ENCODE measurements around the gene CRIP3. TPM values are rescaled to one million over a fixed set of nuclear protein-coding genes. Genes with fewer than 3 reads are reported as not detected.
A peak's percentile ranks its signal among the peaks of the same experiment; 100 is the strongest.

The CRIP3 gene
- total RNA-seq, 2 donors from 2014 or later: 1.5 TPM; not detected in 1

GRCh38 chr6:43310624-43311023 is 2.0 kb upstream of the CRIP3 start:
- no peak overlapping the region for H3K27ac ChIP-seq
- no peak for DNase-seq (ENCODE audit: low spot score)
- peaks cover 0 to 12% of the 10 kb centered on the region in 2 donors for H3K4me1 ChIP-seq
- H3K36me3 ChIP-seq: no peaks in the 10 kb centered on the region
- H3K9me3 ChIP-seq: no peaks in the 10 kb centered on the region
- TF ChIP-seq, protein P1, sequence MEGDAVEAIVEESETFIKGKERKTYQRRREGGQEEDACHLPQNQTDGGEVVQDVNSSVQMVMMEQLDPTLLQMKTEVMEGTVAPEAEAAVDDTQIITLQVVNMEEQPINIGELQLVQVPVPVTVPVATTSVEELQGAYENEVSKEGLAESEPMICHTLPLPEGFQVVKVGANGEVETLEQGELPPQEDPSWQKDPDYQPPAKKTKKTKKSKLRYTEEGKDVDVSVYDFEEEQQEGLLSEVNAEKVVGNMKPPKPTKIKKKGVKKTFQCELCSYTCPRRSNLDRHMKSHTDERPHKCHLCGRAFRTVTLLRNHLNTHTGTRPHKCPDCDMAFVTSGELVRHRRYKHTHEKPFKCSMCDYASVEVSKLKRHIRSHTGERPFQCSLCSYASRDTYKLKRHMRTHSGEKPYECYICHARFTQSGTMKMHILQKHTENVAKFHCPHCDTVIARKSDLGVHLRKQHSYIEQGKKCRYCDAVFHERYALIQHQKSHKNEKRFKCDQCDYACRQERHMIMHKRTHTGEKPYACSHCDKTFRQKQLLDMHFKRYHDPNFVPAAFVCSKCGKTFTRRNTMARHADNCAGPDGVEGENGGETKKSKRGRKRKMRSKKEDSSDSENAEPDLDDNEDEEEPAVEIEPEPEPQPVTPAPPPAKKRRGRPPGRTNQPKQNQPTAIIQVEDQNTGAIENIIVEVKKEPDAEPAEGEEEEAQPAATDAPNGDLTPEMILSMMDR (IDR thresholded peaks at IDR 0.05): no peak
- no peak overlapping the region for H3K4me3 ChIP-seq
- H3K27me3 ChIP-seq: no peaks in the 10 kb centered on the region

GRCh38 chr6:43310134-43310533 is 1.5 kb upstream of the CRIP3 start:
- no peak overlapping the region for H3K27ac ChIP-seq
- TF ChIP-seq, protein P1 (IDR thresholded peaks at IDR 0.05): no peak
- H3K9me3 ChIP-seq: no peaks in the 10 kb centered on the region
- no peak for DNase-seq (ENCODE audit: low spot score)
- H3K36me3 ChIP-seq: no peaks in the 10 kb centered on the region
- no peaks in the 10 kb centered on the region for H3K27me3 ChIP-seq
- peaks cover 0 to 12% of the 10 kb centered on the region in 2 donors for H3K4me1 ChIP-seq
- no peak overlapping the region for H3K4me3 ChIP-seq

- no peaks in the 10 kb centered on the region for H3K36me3 ChIP-seq
- H3K27me3 ChIP-seq: no peaks in the 10 kb centered on the region
- no peak for DNase-seq (ENCODE audit: low spot score)
- no peak overlapping the region for H3K27ac ChIP-seq
- H3K4me1 ChIP-seq: peaks cover 0 to 12% of the 10 kb centered on the region in 2 donors
- TF ChIP-seq, protein P1 (IDR thresholded peaks at IDR 0.05): no peak
- H3K9me3 ChIP-seq: no peaks in the 10 kb centered on the region
- H3K4me3 ChIP-seq: peak overlapping the region; percentile 22 to 43
Measured at GRCh38 chr6:43308990-43309477, 408 bp upstream of the CRIP3 start.

DNA sequence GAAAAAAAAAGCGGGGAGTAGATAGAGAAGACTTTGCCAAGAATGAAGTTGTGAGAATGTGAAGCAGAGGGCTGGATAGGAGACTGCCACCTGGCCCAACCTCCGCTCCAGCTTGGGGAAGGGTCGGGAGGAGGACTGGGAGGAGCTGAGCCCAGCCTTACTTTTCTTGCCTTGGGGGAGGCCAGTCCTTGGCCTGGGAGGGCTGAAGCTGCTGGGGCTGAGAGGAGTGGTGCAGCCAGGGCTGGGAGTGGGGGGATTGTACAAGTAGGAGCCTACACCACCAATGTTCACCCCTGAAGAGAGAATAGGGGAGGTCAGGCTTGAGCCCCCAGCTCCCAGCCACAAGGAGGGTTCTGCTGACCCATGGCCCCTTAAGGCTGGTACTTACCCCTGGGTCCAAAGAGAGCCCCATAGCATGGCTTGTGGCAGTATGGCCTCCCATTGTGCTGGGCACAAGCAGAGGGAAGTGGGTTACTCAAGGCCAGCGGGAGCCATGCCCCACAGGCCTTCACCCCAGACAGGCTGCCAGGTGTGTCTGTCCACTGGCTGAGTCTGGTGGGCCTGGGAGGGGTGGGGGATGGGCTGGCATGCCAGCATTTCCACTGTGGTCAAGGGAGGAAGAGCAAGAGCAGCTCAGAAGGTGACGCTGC is 1.1 kb downstream of the CRIP3 start:
- Histone ChIP-seq H3K4me1 (peaks cover 0 to 12% of the 10 kb centered on the region in 2 donors), H3K36me3 (no peaks in the 10 kb centered on the region), H3K27me3 (no peaks in the 10 kb centered on the region), H3K4me3 (no peak overlapping the region), H3K9me3 (no peaks in the 10 kb centered on the region), H3K27ac (no peak overlapping the region)
- TF ChIP-seq, protein P1 (IDR thresholded peaks at IDR 0.05): no peak
- no peak for DNase-seq (ENCODE audit: low spot score)

GRCh38 chr6:43306086-43306485 is 2.5 kb downstream of the CRIP3 start:
- Histone ChIP-seq H3K36me3 (no peaks in the 10 kb centered on the region), H3K4me1 (peaks cover 0 to 12% of the 10 kb centered on the region in 2 donors), H3K27me3 (no peaks in the 10 kb centered on the region), H3K4me3 (no peak overlapping the region), H3K27ac (no peak overlapping the region), H3K9me3 (no peaks in the 10 kb centered on the region)
- no peak for DNase-seq (ENCODE audit: low spot score)
- TF ChIP-seq, protein P1 (IDR thresholded peaks at IDR 0.05): no peak

DNA sequence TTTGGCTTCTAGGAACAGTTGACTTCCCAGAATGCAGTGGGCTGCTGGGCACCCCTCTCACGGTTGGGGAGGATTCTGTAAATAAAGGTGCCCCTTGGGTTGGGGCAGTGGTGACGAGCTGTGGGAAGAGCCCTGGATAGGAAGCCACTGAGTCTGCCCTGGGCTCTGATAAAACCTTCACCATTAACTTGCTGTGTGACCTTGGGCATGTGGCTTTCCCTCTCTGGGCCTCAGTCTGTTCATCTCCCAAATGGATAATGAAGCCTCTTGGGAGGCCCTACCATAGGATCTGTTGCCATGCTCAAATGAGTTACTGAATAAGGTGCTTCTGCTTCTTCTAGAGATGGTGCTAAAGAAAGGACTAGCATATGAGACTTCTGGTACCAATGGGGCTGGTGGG is 3.7 kb downstream of the CRIP3 start:
- no peak for DNase-seq (ENCODE audit: low spot score)
- no peak overlapping the region for H3K4me3 ChIP-seq
- no peaks in the 10 kb centered on the region for H3K36me3 ChIP-seq
- H3K4me1 ChIP-seq: peaks cover 0 to 12% of the 10 kb centered on the region in 2 donors
- no peaks in the 10 kb centered on the region for H3K9me3 ChIP-seq
- H3K27me3 ChIP-seq: no peaks in the 10 kb centered on the region
- H3K27ac ChIP-seq: no peak overlapping the region
- TF ChIP-seq, protein P1 (IDR thresholded peaks at IDR 0.05): no peak

All from right atrium auricular region (tissue), 2 donors.